Measurements from ENCODE around the gene PTPRT. TPM values are rescaled to one million over a fixed set of nuclear protein-coding genes. Genes with fewer than 3 reads are reported as not detected.

The PTPRT gene
- polyA plus RNA-seq, 1 donor: 0.53 TPM

- no peak for DNase-seq
These were observed 167.1 kb downstream of the PTPRT start for GRCh38 chr20:43022568-43022967.

GRCh38 chr20:43022081-43022480 lies 167.6 kb downstream of the PTPRT start:
- no peak for DNase-seq

- DNase-seq: no peak
These were observed 172.3 kb downstream of the PTPRT start for GRCh38 chr20:43017241-43018030.

GRCh38 chr20:43016257-43016656 lies 173.4 kb downstream of the PTPRT start:
- DNase-seq: no peak

- DNase-seq: no peak
These were observed 174.1 kb downstream of the PTPRT start for GRCh38 chr20:43015566-43015965.

- no peak for DNase-seq
These were observed 175.5 kb downstream of the PTPRT start for GRCh38 chr20:43014206-43014605.

GRCh38 chr20:43011491-43011890 lies 178.2 kb downstream of the PTPRT start:
- DNase-seq: no peak

- DNase-seq: no peak
These were observed 180.2 kb downstream of the PTPRT start for GRCh38 chr20:43009532-43009931.

- no peak for DNase-seq
These were observed 182.2 kb downstream of the PTPRT start for GRCh38 chr20:43007525-43007924.

GRCh38 chr20:43006651-43007375 lies 182.9 kb downstream of the PTPRT start:
- DNase-seq: no peak

GRCh38 chr20:43003318-43003944 lies 186.3 kb downstream of the PTPRT start:
- DNase-seq: no peak

- DNase-seq: no peak
These were observed 193.6 kb downstream of the PTPRT start for GRCh38 chr20:42996141-42996540.

- no peak for DNase-seq
These were observed 201.4 kb downstream of the PTPRT start for GRCh38 chr20:42988319-42988718.

- no peak for DNase-seq
These were observed 202.2 kb downstream of the PTPRT start for GRCh38 chr20:42987376-42988114.

- DNase-seq: no peak
These were observed 203.4 kb downstream of the PTPRT start for GRCh38 chr20:42986143-42986773.

GRCh38 chr20:42985628-42986027 lies 204.1 kb downstream of the PTPRT start:
- no peak for DNase-seq

- no peak for DNase-seq
These were observed 207.5 kb downstream of the PTPRT start for GRCh38 chr20:42982218-42982617.

- DNase-seq: no peak
These were observed 208.5 kb downstream of the PTPRT start for GRCh38 chr20:42981253-42981652.

GRCh38 chr20:42979720-42980119 lies 210.0 kb downstream of the PTPRT start:
- no peak for DNase-seq

GRCh38 chr20:42978184-42978974 lies 211.3 kb downstream of the PTPRT start:
- DNase-seq: no peak

- DNase-seq: no peak
These were observed 213.7 kb downstream of the PTPRT start for GRCh38 chr20:42975974-42976373.

Measured in left kidney (tissue), 2 donors.